Activated naive CD4-positive, alpha-beta T cell treated with anti-CD3 and anti-CD28 coated beads, Interleukin-2, amount 10 ng/mL, durations not matched to agents 7 days and 5 days (primary cell): Measurements from ENCODE around the gene DSE.

Source experiments
- CTCF ChIA-PET: fragments of 350-600 bp; sonication (Branson Sonifier 250); formaldehyde crosslinking; loops from one replicate; lab custom pipeline; 2021; ENCODE audit warnings: antibody characterized with exemption; lab: Charles Lee
- DNase-seq: peaks from one replicate; pipeline ENCODE4 v3.0.0-alpha.2; 2020
- H3K27ac Mint-ChIP-seq: one replicate; pipeline ENCODE4 v1.8.0; 2021; ENCODE audit warnings: mild to moderate bottlenecking, moderate library complexity, mixed read lengths
- H3K27me3 Mint-ChIP-seq: one replicate; pipeline ENCODE4 v1.8.0; 2021; ENCODE audit warnings: mild to moderate bottlenecking, mixed read lengths
- H3K36me3 Mint-ChIP-seq: one replicate; pipeline ENCODE4 v1.8.0; 2021; ENCODE audit warnings: mixed read lengths
- H3K4me1 Mint-ChIP-seq: one replicate; pipeline ENCODE4 v1.8.0; 2021; ENCODE audit warnings: mixed read lengths
- H3K4me3 Mint-ChIP-seq: one replicate; pipeline ENCODE4 v1.8.0; 2021; ENCODE audit warnings: mild to moderate bottlenecking, moderate library complexity, mixed read lengths
- H3K9me3 Mint-ChIP-seq: one replicate; pipeline ENCODE4 v1.8.0; 2021; ENCODE audit warnings: mixed read lengths

The DSE gene

GRCh38 chr6:116485559-116486184 lies 114.9 kb downstream of the DSE start:
- Mint-ChIP-seq H3K27me3 (peaks cover 33% of the 10 kb centered on the region), H3K36me3 (no peaks in the 10 kb centered on the region), H3K4me3 (no peak overlapping the region), H3K9me3 (no peaks in the 10 kb centered on the region), H3K4me1 (no peaks in the 10 kb centered on the region), H3K27ac (no peak overlapping the region)
- CTCF ChIA-PET, result no interaction called here
- DNase-seq, result no peak

- no peak for DNase-seq
- Mint-ChIP-seq H3K4me3 (no peak overlapping the region), H3K4me1 (no peaks in the 10 kb centered on the region), H3K27ac (no peak overlapping the region), H3K9me3 (no peaks in the 10 kb centered on the region), H3K27me3 (peaks cover 7% of the 10 kb centered on the region), H3K36me3 (no peaks in the 10 kb centered on the region)
- CTCF ChIA-PET, result interaction anchor here (0.6 kb wide), 1 partner anchor 202 kb away, joined by 4 read pairs; no protein-coding TSS in a partner anchor
Measured at GRCh38 chr6:116491610-116492330, 121.0 kb downstream of the DSE start.

GRCh38 chr6:116492331-116493067 lies 121.8 kb downstream of the DSE start:
- Mint-ChIP-seq H3K9me3 (no peaks in the 10 kb centered on the region), H3K4me1 (no peaks in the 10 kb centered on the region), H3K36me3 (no peaks in the 10 kb centered on the region), H3K4me3 (no peak overlapping the region), H3K27ac (no peak overlapping the region), H3K27me3 (peaks cover 7% of the 10 kb centered on the region)
- CTCF ChIA-PET, result no interaction called here
- DNase-seq, result no peak
